AG04450 (cell line): ENCODE measurements around the gene MEGF11. TPM values are rescaled to one million over a fixed set of nuclear protein-coding genes. Genes with fewer than 3 reads are reported as not detected.
"Not testable (repeated sequence)": the region's sequence is repeated elsewhere in the genome, so short reads cannot be mapped to it uniquely, and the experiment has no call there.

Experiments
- CTCF ChIA-PET: fragments of 300-600, 350-600 bp; formaldehyde crosslinking; extraction: SDS; loops from one replicate; lab custom pipeline; 2022; ENCODE audit warnings: antibody characterized with exemption, inconsistent platforms; lab: Charles Lee
- POLR2A ChIA-PET: fragments of 350-600 bp; formaldehyde crosslinking; extraction: SDS; loops from one replicate; lab custom pipeline; 2021; ENCODE audit warnings: antibody characterized with exemption, inconsistent platforms; lab: Yijun Ruan, JAX
- DNase-seq: peaks from one replicate; pipeline ENCODE4 v3.0.0-alpha.2; 2011; ENCODE audit warnings: low read depth, low spot score
- H3K27ac ChIP-seq: one replicate; pipeline ENCODE4 v1.5.1; 2012; ENCODE audit warnings: low read depth, low read length, control low read depth
- H3K27me3 ChIP-seq: one replicate; pipeline ENCODE4 v1.6.0; 2012; ENCODE audit warnings: low read length; ENCODE audit not compliant: control insufficient read depth, insufficient read depth
- H3K4me3 ChIP-seq: 2 replicates; pipeline ENCODE4 v1.5.1; 2011; ENCODE audit warnings: mild to moderate bottlenecking, low read depth, low read length, control low read depth
- H3K9me3 ChIP-seq: 2 replicates; pipeline ENCODE4 v1.5.1; 2012; ENCODE audit warnings: low read length; ENCODE audit not compliant: control insufficient read depth, insufficient read depth
- CTCF ChIP-seq: IDR thresholded peaks from 2 replicates; pipeline ENCODE4 v1.5.1; 2011; ENCODE audit warnings: low read depth, low read length, control low read depth, inconsistent platforms
- polyA plus RNA-seq: library from polyadenylated mRNA; depleted of rRNA; stranded (reverse); fragments of >200 nt; gene quantifications from 2 replicates; pipeline ENCODE4 v1.2.3, GENCODE V29; 2011

MEGF11 gene
- polyA plus RNA-seq, 1 experiment = not detected

DNA sequence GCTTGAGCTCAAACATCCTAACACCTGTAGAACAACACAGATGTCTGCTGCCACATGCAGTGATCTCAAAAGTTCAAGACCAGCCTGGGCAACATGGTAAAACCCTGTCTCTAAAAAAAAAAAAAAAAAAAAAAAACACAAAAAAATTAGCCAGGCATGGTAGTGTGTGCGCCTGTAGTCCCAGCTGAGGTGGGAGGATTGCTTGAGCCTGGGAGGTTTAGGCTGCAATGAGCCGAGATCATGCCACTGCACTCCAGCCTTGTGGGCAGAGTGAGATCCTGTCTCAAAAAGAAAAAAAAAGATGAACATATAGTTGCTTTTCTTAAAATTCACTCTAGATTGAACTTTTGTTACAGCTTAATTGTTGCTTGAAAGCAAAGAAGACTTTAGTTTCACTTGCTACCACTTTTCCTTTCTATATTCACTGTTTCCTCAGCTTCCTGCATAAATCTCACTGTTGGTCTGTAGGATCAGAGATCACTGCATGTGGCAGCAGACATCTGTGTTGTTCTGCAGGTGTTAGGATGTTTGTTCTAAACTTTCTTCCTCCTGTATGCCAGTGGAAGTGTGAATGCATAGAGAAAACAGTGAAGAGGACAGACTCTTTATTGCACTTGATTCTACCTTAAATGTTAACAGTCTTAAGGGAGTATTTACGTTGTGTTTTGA is 371.6 kb downstream of the MEGF11 start:
- DNase-seq = no peak
- H3K27ac ChIP-seq = no peak overlapping the region
- H3K9me3 ChIP-seq = no peaks in the 10 kb centered on the region
- H3K27me3 ChIP-seq = no peaks in the 10 kb centered on the region
- no peak for TF ChIP-seq CTCF
- POLR2A ChIA-PET = interaction anchor here (0.6 kb wide), 2 partner anchors 245 to 365 kb away, joined by 3 to 8 read pairs; no protein-coding TSS in a partner anchor
- H3K4me3 ChIP-seq = no peak overlapping the region
- CTCF ChIA-PET = interaction anchor here (1.1 to 1.2 kb wide), 2 partner anchors 12 to 58 kb away, joined by 4 to 6 read pairs; no protein-coding TSS in a partner anchor

GRCh38 chr15:65877749-65878148 is 375.8 kb downstream of the MEGF11 start:
- POLR2A ChIA-PET = interaction anchor here (1.2 kb wide), 1 partner anchor 8 kb away, joined by 4 read pairs; the partner anchor contains the start of gene RAB11A
- CTCF ChIA-PET = interaction anchor here (1.7 kb wide), 1 partner anchor 239 kb away, joined by 7 read pairs; no protein-coding TSS in a partner anchor
- Histone ChIP-seq H3K4me3 (no peak overlapping the region), H3K27ac (no peak overlapping the region), H3K27me3 (no peaks in the 10 kb centered on the region), H3K9me3 (no peaks in the 10 kb centered on the region)
- no peak for TF ChIP-seq CTCF
- no peak for DNase-seq

DNA sequence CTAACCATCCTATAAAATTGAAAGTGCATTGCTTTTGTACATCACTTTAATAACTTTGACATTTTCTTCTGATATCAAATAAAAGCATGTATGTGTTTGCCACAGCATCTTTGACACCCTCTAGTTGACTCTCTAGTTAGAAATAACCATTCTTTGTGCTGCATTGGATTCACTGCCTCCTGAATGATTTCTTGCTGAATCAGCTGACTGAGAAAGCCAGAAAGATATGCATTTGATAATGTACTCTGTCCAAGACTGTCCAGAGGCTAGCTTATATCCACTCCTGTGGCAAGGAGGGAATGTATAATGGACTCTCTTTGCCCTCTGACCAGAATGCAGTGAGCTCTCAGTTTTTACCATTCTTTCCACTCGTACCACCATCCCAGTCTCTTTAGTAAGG is 378.1 kb downstream of the MEGF11 start:
- no peak for DNase-seq
- TF ChIP-seq CTCF = no peak
- POLR2A ChIA-PET = interaction anchor here (0.9 kb wide), 1 partner anchor 571 kb away, joined by 3 read pairs; the partner anchor contains the start of gene RNU5B-1
- no peak overlapping the region for H3K27ac ChIP-seq
- no peaks in the 10 kb centered on the region for H3K27me3 ChIP-seq
- CTCF ChIA-PET = interaction anchor here (0.6 kb wide), 1 partner anchor 19 kb away, joined by 4 read pairs; no protein-coding TSS in a partner anchor
- H3K9me3 ChIP-seq = peaks cover 8% of the 10 kb centered on the region
- no peak overlapping the region for H3K4me3 ChIP-seq

GRCh38 chr15:65873256-65873655 is 380.3 kb downstream of the MEGF11 start:
- no peak overlapping the region for H3K4me3 ChIP-seq
- no peak for DNase-seq
- no peak for TF ChIP-seq CTCF
- ChIA-PET CTCF (no interaction called here), POLR2A (no interaction called here)
- H3K9me3 ChIP-seq = peaks cover 8% of the 10 kb centered on the region
- H3K27ac ChIP-seq = no peak overlapping the region
- H3K27me3 ChIP-seq = no peaks in the 10 kb centered on the region

GRCh38 chr15:65872596-65872995 is 381.0 kb downstream of the MEGF11 start:
- H3K27ac ChIP-seq, H3K9me3 ChIP-seq, H3K4me3 ChIP-seq, DNase-seq, H3K27me3 ChIP-seq: not testable (repeated sequence)
- ChIA-PET CTCF (interaction anchor here (0.6 kb wide), 1 partner anchor 15 kb away, joined by 3 read pairs; no protein-coding TSS in a partner anchor), POLR2A (interaction anchor here (1.0 kb wide), 1 partner anchor 261 kb away, joined by 3 read pairs; the partner anchor contains the start of gene INTS14)

DNA sequence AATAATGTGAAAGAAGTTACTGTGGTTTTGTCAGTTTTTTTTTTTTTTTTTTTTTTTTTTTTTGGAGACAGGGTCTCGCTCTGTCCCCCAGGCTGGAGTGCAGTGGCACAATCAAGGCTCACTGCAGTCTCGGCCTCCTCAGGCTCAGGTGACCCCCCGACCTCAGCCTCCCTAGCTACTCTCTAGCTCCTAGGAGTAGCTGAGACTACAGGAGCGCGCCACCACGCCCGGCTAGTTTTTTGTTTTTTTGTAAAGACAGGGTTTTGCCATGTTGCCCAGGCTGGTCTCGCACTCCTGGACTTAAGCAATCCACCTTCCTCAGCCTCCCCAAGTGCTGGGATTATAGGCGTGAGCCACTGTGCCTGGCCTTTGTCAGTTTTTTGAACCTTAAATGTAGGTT is 381.7 kb downstream of the MEGF11 start:
- not testable (repeated sequence) for H3K27ac ChIP-seq, H3K9me3 ChIP-seq, H3K27me3 ChIP-seq, H3K4me3 ChIP-seq, DNase-seq
- ChIA-PET POLR2A (interaction anchor here (1.0 kb wide), 1 partner anchor 261 kb away, joined by 3 read pairs; the partner anchor contains the start of gene INTS14), CTCF (interaction anchor here (0.6 kb wide), 1 partner anchor 14 kb away, joined by 3 read pairs; no protein-coding TSS in a partner anchor)
